HG02759 (cell line): ENCODE data around the gene VMP1.
"Not testable (repeated sequence)": the region's sequence is repeated elsewhere in the genome, so short reads cannot be mapped to it uniquely, and the experiment has no call there.

Experiments
- ATAC-seq: cut with Tn5 transposase; IDR thresholded peaks from one replicate; pipeline ENCODE4 v1.9.1; 2021; ENCODE audit warnings: mild to moderate bottlenecking, moderate library complexity; ENCODE audit not compliant: unreplicated experiment

Gene VMP1

GRCh38 chr17:59838052-59838916 is 130.8 kb downstream of the VMP1 start:
- ATAC-seq: no peak

- no peak for ATAC-seq
Observed at GRCh38 chr17:59839651-59840328, 132.3 kb downstream of the VMP1 start.

GRCh38 chr17:59840329-59841090 is 133.1 kb downstream of the VMP1 start:
- no peak for ATAC-seq

GRCh38 chr17:59841091-59841881 is 133.8 kb downstream of the VMP1 start:
- not testable (repeated sequence) for ATAC-seq

GRCh38 chr17:59841882-59842263 is 134.4 kb downstream of the VMP1 start:
- ATAC-seq: not testable (repeated sequence)

- ATAC-seq: peak; percentile 39
Observed at GRCh38 chr17:59842901-59843652, 135.6 kb downstream of the VMP1 start.

- ATAC-seq: no peak
Observed at GRCh38 chr17:59844884-59845594, 137.6 kb downstream of the VMP1 start.

- no peak for ATAC-seq
Observed at GRCh38 chr17:59845595-59846393, 138.3 kb downstream of the VMP1 start.

GRCh38 chr17:59846394-59847165 is 139.1 kb downstream of the VMP1 start:
- peak; percentile 36 for ATAC-seq

GRCh38 chr17:59848385-59848668 is 140.9 kb downstream of the VMP1 start:
- no peak for ATAC-seq

- ATAC-seq: peak; percentile 54
Observed at GRCh38 chr17:59848778-59849177, 141.3 kb downstream of the VMP1 start.

- ATAC-seq: not testable (repeated sequence)
Observed at GRCh38 chr17:59850311-59850710, 142.9 kb downstream of the VMP1 start.

- ATAC-seq: no peak
Observed at GRCh38 chr17:59851439-59852375, 144.3 kb downstream of the VMP1 start.

GRCh38 chr17:59852847-59853167 is 145.4 kb downstream of the VMP1 start:
- ATAC-seq: not testable (repeated sequence)

GRCh38 chr17:59853168-59853918 is 145.9 kb downstream of the VMP1 start:
- ATAC-seq: no peak
